ENCODE data around the gene CT47A7.
"Not testable (repeated sequence)": the region's sequence is repeated elsewhere in the genome, so short reads cannot be mapped to it uniquely, and the experiment has no call there.

Gene CT47A7

GRCh38 chrX:120956500-120956899, at the start of gene CT47A7:
Gene CT47A7 (minus strand): TSS chrX:120956600. CDS start chrX:120956345, 255 bp downstream.
- DNase-seq: not testable (repeated sequence)

- no peak for DNase-seq
Observed at GRCh38 chrX:121000589-121000988, 44.2 kb upstream of the CT47A7 start.

- DNase-seq: no peak
Observed at GRCh38 chrX:120999413-120999812, 43.0 kb upstream of the CT47A7 start.

GRCh38 chrX:120985660-120986059, 29.3 kb upstream of the CT47A7 start, which contains the start of gene CT47A1:
Gene CT47A1 (minus strand): TSS chrX:120985760. CDS start chrX:120985529, 231 bp downstream.
- DNase-seq: not testable (repeated sequence)

Data from SW 1271 (cell line).